GM21717 (cell line): ENCODE results near the gene TSPAN14.
"Not testable (repeated sequence)": the region's sequence is repeated elsewhere in the genome, so short reads cannot be mapped to it uniquely, and the experiment has no call there.

Experiments
- ATAC-seq: cut with Tn5 transposase; IDR thresholded peaks from one replicate; pipeline ENCODE4 v1.9.1; 2021; ENCODE audit warnings: mild to moderate bottlenecking, moderate library complexity; ENCODE audit not compliant: unreplicated experiment

Gene TSPAN14

DNA sequence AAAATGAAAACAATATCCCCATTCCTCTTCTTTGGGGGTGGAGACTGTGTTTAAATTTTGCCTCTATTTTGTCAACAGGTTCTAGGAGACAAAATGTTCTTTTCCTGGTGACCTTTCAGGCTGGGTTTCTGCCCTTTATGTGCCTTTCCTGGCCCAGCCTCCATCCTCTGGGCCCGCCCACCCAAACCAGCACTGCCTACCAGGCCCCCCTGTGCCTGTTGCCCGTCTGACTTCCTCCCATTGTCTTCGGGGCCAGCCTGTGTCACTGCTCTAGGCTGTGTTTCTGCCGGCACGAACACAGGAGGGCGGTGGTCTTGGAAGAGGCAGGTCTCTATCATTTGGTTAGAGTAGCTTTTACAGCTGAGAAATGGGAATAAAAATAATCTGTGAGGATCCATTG is 13.9 kb downstream of the TSPAN14 start:
- ATAC-seq, result no peak

DNA sequence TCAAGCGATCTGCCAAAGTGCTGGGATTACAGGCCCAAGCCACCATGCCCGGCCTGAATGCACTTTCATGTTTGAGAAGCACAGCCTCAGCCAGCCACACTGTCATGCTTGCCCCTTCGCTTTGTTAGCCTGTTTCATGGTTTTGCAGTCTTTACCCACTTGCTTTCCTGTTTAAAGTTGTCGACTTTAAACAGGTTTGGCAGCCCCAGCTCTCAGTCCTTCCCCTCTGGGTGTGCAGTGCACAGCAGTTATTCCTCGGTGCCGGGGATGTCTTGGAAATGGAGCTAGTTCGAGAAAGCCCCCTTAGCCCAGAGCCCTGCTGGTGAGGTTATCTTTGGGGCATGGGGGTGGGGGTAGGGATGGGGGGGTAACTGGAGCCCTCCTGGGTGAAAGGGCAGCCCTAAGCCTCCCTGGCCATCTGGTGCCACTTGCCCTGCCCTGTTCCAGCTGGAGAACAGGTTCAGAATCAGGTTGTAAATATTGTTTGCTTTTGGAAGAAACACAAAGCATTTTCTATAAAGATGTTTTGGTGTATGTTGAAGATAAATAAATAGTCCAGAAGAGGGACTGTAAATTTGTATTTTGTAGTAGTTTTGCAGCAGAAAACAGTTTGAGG is 14.8 kb downstream of the TSPAN14 start:
- no peak for ATAC-seq

DNA sequence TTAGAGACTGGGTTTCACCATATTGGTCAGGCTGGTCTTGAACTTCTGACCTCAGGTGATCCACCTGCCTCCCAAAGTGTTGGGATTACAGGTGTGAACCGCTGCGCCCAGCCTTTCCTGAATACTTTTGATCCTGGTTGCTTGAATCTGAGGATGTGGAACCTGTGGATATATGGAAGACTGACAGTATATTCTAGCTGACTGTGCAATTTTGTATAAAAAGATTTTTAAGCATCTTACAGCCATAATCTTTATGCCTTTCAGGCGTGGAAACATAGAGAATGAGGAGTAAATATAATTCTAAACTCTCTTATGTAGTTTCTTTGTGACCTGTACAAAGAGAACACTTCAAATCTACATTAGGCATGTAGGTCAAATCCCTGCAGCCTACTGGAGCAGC is 16.2 kb downstream of the TSPAN14 start:
- ATAC-seq, result no peak

DNA sequence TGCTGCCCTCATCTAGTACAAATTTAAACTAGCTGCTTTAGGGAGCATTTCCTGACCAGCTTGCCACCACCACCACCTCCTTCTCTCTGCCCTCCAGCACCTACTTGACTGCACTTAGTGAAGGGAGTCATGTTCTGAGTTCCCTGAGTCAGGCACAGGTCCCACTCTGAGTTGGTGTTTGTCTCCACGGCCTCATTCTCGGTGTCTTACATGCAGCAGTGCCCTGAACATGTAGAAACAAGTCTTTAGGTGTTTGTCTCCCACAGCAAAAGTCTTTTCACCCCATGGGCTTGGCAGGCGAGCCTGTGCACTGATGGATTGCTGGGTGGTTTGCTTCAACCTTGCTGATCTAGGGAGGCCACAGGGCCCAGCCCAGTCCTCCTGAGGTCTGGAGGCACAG is 16.9 kb downstream of the TSPAN14 start:
- ATAC-seq, result no peak

DNA sequence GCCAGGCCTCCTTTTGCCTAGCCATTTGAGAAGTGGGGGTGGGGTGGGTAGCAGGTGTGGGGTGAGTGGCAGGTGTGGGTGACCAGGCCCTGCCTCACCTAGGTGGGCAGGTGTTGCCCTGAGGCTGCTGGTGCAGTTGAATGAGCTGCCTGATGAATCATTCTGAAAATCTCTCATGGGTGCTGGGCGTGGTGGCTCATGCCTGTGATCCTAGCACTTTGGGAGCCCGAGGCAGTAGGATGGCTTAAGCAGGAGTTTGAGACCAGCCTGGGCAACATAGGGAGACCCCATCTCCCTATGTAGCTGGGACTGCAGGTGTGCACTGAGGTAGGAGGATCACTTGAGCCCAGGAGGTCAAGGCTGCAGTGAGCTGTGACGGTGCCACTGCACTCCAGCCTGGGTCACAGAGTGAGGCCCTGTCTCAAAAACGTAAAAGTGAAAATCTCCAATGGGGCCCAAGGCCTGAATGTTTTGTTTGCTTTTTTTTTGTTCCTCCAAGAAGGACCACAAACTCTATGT is 17.7 kb downstream of the TSPAN14 start:
- peak; percentile 52 for ATAC-seq

GRCh38 chr10:80472234-80473095 is 18.4 kb downstream of the TSPAN14 start:
- ATAC-seq, result peak; percentile 87

DNA sequence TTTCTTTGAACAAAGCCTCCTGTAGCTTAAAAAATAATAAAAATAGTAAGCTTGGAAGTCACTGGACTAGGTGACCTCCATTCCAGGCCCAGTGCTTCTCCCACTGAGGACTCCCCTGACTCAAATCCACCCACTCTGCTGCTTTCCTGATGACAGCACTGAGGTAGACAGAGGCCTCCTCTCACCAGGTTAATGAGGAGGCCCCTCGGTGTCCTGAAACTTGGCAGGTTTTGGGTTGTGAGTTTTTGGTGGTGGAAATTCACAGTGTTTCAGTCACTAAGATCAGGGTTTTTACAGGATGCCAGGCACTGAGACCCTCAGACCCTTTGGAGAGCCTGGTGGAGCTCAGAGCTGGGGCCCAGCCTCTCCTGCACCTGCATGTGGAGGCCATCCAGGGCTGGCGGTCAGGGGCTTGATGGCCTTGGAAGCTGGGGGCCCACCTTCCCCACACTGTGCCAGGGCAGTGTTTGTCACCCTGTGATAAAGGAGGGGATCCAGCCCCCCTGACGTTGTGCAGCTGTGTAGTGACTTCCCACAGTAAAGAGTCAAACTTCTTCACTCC is 19.1 kb downstream of the TSPAN14 start:
- ATAC-seq, result no peak

DNA sequence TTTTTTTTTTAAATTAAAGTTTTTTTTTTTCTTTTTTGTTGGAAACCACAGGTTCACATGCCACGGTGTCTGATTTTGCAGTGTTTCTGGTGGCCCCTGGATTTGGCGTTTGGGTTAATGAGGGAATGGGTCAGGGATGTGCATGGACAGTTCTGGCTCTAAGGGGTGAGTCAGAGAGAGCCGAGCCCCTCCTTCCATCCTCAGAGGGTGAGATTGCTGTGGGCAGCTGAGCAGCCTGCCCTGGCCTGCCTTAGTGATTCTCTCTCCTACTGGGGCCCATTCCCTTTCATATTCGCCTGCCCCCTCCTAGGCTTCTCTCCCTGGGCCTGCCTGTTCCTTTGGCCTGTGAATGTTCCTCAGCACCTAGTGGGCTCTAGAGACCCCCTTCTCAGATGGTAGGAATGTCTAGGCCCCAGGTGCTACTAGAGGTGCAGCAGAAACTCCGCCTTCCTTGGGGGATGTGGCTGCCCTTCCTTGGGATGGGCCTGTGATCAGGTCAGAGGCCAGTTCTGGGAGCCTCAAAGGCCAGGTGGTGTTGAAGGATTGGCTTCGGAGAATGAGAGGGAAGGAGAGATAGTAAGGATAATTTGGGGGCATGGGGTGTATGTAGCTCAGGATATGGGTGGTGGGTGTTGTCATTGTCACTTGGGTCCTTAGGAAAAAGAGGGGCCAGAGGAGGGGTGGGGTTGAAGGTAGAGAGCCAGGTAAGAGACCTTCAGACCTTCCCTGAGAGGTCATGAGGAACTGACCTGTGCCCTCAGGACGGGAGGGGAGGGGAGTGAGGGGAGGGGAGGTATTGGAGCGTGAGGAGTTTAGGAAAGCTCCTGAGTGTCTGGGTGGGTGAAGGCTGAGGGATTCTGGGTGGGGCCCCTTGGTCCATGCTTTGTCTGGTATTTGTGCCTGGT is 19.8 kb downstream of the TSPAN14 start:
- no peak for ATAC-seq

- no peak for ATAC-seq
Observed at GRCh38 chr10:80474597-80474910, 20.4 kb downstream of the TSPAN14 start.

DNA sequence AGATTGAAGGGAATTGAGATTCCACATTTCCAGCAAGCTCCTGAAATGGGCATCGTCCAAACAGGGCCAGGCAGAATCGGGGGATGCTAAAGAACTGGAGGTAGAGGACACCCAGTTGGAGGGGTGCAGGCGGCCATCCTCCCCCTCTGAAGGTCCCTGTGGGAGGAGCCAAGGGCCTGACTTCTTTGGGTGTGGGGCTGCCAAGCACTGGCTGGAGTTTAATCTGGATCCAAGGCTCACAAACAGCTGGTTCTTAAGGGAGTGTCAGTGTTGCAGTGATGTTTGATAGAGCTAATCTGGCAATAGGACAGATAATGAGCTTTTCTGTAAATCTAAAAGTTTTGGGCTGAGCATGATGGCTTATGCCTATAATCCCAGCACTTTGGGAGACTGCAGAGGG is 20.8 kb downstream of the TSPAN14 start:
- no peak for ATAC-seq

DNA sequence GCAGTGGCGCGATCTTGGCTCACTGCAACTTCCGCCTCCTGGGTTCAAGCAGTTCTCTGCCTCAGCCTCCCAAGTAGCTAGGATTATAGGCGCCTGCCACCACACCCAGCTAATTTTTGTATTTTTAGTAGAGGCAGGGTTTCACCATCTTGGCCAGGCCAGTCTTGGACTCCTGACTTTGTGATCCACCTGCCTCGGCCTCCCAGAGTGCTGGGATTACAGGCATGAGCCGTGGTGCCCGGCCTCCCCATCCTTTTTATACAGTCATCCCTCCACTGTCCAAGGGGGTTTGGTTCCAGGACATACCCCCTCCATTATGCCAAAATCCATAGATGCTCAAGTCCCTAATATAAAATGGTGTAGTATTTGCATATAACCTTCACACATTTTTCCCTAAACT is 21.5 kb downstream of the TSPAN14 start:
- not testable (repeated sequence) for ATAC-seq

DNA sequence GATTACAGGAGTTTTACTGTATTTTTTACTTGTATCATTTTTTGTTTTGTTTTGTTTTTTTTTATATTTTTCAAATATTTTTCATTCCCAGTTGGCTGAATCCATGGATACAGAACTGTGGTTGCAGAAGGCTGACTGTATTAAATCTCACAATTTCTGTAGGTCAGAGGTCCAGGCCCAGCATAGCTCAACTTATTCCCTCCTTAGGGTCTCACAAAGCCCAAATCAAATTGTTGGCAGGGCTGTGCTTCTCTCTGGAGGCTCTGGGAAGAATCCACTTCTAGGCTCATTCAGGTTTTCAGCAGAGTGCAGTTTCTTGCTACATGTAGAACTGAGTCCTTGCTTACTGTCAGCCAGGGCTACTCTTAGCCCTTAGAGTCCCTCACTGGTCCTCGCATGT is 22.6 kb downstream of the TSPAN14 start:
- no peak for ATAC-seq

DNA sequence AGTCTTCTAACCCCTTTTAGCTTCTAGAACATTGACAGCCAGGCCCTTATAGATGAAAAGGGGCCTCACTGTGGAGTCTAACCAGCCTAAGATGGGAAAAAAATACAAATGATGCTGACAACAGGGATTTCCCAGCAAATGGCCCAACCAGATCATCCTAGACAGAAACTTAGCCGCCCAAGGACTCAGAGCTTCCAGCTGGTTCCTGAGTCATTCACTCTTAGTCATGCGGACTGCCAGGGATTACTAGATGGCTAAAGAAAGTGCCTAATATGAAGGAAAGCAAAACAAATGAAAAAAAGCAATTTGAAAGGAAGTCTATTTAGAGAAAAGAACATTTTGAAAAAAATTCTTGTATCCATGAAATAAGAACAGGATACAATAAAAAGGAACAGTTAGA is 23.7 kb downstream of the TSPAN14 start:
- ATAC-seq, result no peak

GRCh38 chr10:80480373-80480772 is 26.3 kb downstream of the TSPAN14 start:
- not testable (repeated sequence) for ATAC-seq

DNA sequence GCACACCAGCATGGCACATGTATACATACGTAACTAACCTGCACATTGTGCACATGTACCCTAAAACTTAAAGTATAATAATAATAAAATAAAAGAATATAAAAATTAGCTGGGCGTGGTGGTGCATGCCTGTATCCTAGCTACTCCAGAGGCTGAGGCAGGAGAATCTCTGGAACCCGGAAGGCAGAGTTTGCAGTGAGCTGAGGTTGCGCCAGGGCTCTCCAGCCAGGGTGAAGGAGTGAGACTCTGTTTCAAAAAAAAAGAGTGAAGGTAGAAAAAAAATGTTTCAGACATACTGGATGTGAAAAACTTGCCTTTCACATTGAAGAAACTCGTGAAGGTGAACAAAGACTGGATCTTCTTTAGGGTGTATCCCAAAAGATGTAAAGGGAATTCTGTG is 26.7 kb downstream of the TSPAN14 start:
- ATAC-seq, result no peak

DNA sequence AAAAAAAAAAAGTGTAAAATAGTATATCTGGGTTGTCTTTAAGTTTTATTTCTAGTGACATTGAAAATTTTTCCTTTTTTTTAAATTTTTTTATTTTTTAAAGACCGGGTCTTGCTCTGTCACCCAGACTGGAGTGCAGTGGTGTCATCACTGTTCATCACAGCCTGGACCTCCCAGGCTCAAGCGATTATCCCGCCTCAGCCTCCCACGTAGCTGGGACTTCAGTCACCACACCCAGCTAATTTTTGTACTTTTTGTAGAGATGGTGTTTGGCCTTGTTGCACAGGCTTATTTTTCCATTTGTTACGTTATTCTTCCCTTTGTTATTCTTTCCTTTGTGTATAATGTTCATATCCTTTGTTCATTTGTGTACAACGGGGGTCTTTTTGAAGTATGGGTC is 30.1 kb downstream of the TSPAN14 start:
- ATAC-seq, result no peak

- no peak for ATAC-seq
Observed at GRCh38 chr10:80484676-80485075, 30.6 kb downstream of the TSPAN14 start.

DNA sequence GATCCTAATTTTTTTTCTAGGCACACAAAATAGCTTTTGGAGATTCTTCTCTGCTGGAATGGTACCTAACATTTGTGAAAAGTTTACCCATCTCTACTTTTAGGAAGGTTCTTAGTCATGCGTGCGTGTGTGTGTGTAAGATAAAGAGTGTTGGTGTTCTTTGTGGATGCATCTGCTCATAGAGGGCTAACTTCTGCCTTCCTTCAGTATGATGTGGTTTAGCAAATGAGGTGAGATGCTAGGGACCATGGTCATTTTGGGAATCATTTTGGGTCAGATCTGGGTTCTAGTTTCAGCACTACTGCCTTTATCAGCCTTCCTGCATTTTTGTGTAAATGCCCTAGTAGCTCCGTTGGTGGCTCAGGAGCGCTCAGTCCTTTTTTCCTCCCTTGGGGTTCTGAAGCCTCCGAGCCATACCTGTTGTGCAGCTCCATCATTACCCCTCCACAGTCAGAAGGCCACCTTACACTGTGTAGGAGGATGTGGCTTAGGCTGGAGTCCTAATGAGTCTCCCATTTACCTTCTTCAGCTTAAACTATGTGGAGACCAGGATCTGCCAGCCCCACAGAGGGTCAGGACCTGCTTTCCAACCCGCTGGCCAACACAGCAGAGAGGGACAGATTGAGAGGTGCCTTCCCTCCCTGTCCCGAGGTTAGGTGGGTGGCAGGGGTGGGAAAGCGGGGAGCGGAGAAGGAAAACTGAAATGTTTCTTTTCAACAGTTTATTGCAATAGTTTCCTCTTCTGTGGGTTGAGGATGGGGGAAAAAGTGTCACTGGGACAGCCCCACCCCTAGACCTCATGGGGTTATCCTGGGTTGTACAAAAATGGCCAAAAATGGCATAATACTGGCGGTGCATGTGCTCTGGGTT is 31.2 kb downstream of the TSPAN14 start:
- ATAC-seq, result no peak

DNA sequence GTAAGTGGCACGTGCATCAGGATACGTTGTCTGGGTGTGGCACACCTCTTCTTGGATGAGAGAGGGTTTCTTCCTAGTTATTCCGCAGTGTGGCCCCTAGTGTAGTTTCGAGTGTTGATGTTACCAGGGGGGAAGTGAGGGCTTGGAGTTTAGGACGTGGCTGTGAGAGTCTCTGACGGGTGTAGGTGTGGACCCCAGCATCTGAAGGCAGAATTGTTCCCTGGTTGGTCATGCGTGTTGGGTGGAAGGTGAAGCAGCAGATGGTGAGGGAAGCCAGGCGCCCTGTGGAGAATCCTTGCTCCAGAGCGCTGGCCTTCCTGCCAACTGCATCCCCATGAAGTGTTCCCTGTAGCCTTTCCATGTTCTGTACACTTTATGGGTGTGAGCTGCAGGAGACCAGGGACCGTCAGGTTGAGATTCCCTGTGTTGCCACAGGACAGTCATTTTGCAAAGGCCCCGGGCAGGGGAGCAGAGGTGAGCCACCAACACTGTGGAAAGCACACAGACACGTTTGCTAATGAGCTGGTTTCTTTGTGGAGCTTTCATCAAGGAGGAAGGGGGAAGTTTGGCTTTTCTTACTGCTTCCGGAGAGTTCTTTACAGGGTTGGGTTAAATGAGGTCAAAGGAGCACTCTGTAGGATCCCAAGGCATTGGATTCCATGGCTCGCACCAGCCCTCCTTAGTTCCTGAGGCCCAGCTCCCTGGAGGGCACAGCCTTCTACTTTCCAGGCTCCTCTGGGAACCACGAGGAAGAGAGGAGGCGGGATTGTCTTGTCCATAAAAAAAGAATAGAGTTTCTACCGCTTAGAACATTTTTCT is 32.0 kb downstream of the TSPAN14 start:
- ATAC-seq, result no peak
